Stimulated activated CD4-positive, alpha-beta T cell treated with anti-CD3 and anti-CD28 coated beads, Interleukin-15, amount 100 ng/mL, for 48 hours (primary cell): ENCODE data around the gene SCGB2B2.
"Not testable (repeated sequence)": the region's sequence is repeated elsewhere in the genome, so short reads cannot be mapped to it uniquely, and the experiment has no call there.

Experiments used
- DNase-seq, 2 donors: peaks; one replicate each; pipeline ENCODE4 v3.0.0-alpha.2; 2020; ENCODE audit warnings: low read depth in 2 of 2

The SCGB2B2 gene

GRCh38 chr19:34676697-34677385, at the start of gene SCGB2B2:
TSS of gene SCGB2B2 (minus strand) at chr19:34677159. CDS start at chr19:34594563, 82,596 bp downstream.
- DNase-seq, result peak; percentile 31 to 40

GRCh38 chr19:34725400-34725799, 48.4 kb upstream of the SCGB2B2 start:
- DNase-seq, result no peak

- no peak for DNase-seq
Observed at GRCh38 chr19:34722353-34722752, 45.4 kb upstream of the SCGB2B2 start.

- DNase-seq, result no peak
Observed at GRCh38 chr19:34715357-34715756, 38.4 kb upstream of the SCGB2B2 start.

GRCh38 chr19:34713262-34713637, 36.3 kb upstream of the SCGB2B2 start:
- no peak for DNase-seq

- peak in 1 of 2 donors; percentile 31 for DNase-seq
Observed at GRCh38 chr19:34712395-34713261, 35.7 kb upstream of the SCGB2B2 start.

- no peak for DNase-seq
Observed at GRCh38 chr19:34711890-34712289, 34.9 kb upstream of the SCGB2B2 start.

- no peak for DNase-seq
Observed at GRCh38 chr19:34707661-34708060, 30.7 kb upstream of the SCGB2B2 start.

GRCh38 chr19:34692549-34692948, 15.6 kb upstream of the SCGB2B2 start:
- DNase-seq, result no peak

- DNase-seq, result no peak
Observed at GRCh38 chr19:34690372-34690771, 13.4 kb upstream of the SCGB2B2 start.

GRCh38 chr19:34688592-34688991, 11.6 kb upstream of the SCGB2B2 start:
- no peak for DNase-seq

- DNase-seq, result no peak
Observed at GRCh38 chr19:34687348-34687747, 10.4 kb upstream of the SCGB2B2 start.

GRCh38 chr19:34686455-34686854, 9.5 kb upstream of the SCGB2B2 start:
- DNase-seq, result no peak

GRCh38 chr19:34685266-34685665, 8.3 kb upstream of the SCGB2B2 start:
- not testable (repeated sequence) for DNase-seq

GRCh38 chr19:34681478-34681877, 4.5 kb upstream of the SCGB2B2 start:
- no peak for DNase-seq

GRCh38 chr19:34678421-34678820, 1.5 kb upstream of the SCGB2B2 start:
- no peak for DNase-seq

- DNase-seq, result no peak
Observed at GRCh38 chr19:34678085-34678412, 1.1 kb upstream of the SCGB2B2 start.

GRCh38 chr19:34677386-34678084, 576 bp upstream of the SCGB2B2 start, which contains the start of gene ZNF302:
TSS of gene ZNF302 (plus strand) at chr19:34677678. CDS start at chr19:34678805, 1,127 bp downstream.
- peak; percentile 94 to 95 for DNase-seq

GRCh38 chr19:34675919-34676318, 1.0 kb downstream of the SCGB2B2 start:
- no peak for DNase-seq

- no peak for DNase-seq
Observed at GRCh38 chr19:34675250-34675649, 1.7 kb downstream of the SCGB2B2 start.

GRCh38 chr19:34673590-34673989, 3.4 kb downstream of the SCGB2B2 start:
- DNase-seq, result no peak

- DNase-seq, result no peak
Observed at GRCh38 chr19:34671972-34672371, 5.0 kb downstream of the SCGB2B2 start.
